ENCODE data around the gene RAB8B.

Gene RAB8B

GRCh38 chr15:63238796-63239195, 49.4 kb downstream of the RAB8B start:
- no peak for DNase-seq

- no peak for DNase-seq
Measured at GRCh38 chr15:63240109-63240508, 50.7 kb downstream of the RAB8B start.

- no peak for DNase-seq
Measured at GRCh38 chr15:63241316-63241715, 51.9 kb downstream of the RAB8B start.

- DNase-seq, result no peak
Measured at GRCh38 chr15:63243101-63243500, 53.7 kb downstream of the RAB8B start.

- no peak for DNase-seq
Measured at GRCh38 chr15:63243776-63244175, 54.4 kb downstream of the RAB8B start.

- no peak for DNase-seq
Measured at GRCh38 chr15:63244399-63244798, 55.0 kb downstream of the RAB8B start.

- no peak for DNase-seq
Measured at GRCh38 chr15:63244976-63245645, 55.7 kb downstream of the RAB8B start.

- no peak for DNase-seq
Measured at GRCh38 chr15:63246691-63247469, 57.5 kb downstream of the RAB8B start.

GRCh38 chr15:63250312-63250965, 61.0 kb downstream of the RAB8B start:
- DNase-seq, result no peak

- no peak for DNase-seq
Measured at GRCh38 chr15:63251701-63252100, 62.3 kb downstream of the RAB8B start.

GRCh38 chr15:63252292-63252691, 62.9 kb downstream of the RAB8B start:
- no peak for DNase-seq

GRCh38 chr15:63254991-63255390, 65.6 kb downstream of the RAB8B start:
- no peak for DNase-seq

- no peak for DNase-seq
Measured at GRCh38 chr15:63255489-63255990, 66.1 kb downstream of the RAB8B start.

- DNase-seq, result no peak
Measured at GRCh38 chr15:63256433-63257274, 67.2 kb downstream of the RAB8B start.

GRCh38 chr15:63258658-63259057, 69.3 kb downstream of the RAB8B start:
- no peak for DNase-seq

GRCh38 chr15:63260791-63261190, 71.4 kb downstream of the RAB8B start:
- DNase-seq, result no peak

GRCh38 chr15:63261311-63261710, 71.9 kb downstream of the RAB8B start:
- no peak for DNase-seq

- no peak for DNase-seq
Measured at GRCh38 chr15:63263519-63263918, 74.1 kb downstream of the RAB8B start.

GRCh38 chr15:63264688-63265293, 75.4 kb downstream of the RAB8B start:
- DNase-seq, result no peak

GRCh38 chr15:63274427-63274826, 85.0 kb downstream of the RAB8B start:
- no peak for DNase-seq

GRCh38 chr15:63276342-63277037, 87.1 kb downstream of the RAB8B start:
- DNase-seq, result no peak
